ENCODE results near the gene CDC42BPA.

The CDC42BPA gene

DNA sequence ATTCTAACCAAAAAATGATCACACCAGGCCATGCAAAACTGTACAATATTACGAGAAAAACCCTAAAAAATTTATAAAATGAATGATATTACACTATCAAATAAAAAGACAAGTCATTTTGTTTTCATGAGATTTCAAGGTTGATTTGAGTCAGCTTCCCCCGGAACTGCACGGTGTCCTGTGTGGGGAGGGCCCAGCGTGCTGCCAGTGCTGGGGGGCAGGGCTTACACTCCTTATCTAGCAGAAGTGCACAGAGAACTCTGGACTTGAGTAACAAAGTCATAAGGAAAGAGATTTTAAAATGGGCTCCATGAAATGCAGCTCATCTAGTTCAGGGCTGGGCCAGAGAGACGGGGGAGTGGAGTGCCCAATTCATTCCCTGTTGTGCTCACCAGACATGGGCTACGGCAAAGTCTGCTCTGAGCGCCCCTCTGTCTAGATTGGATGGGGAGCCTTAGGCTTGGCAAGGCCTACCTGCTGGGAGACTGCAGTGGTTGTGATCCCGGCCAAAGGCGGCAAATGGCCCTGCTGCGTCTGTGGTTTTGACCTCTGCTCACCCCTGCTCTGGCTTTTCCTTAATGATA lies 328.1 kb downstream of the CDC42BPA start:
- no peak for DNase-seq

- no peak for DNase-seq
Observed at GRCh38 chr1:226989085-226989920, 329.0 kb downstream of the CDC42BPA start.

GRCh38 chr1:226988334-226988666 lies 330.0 kb downstream of the CDC42BPA start:
- DNase-seq = no peak

DNA sequence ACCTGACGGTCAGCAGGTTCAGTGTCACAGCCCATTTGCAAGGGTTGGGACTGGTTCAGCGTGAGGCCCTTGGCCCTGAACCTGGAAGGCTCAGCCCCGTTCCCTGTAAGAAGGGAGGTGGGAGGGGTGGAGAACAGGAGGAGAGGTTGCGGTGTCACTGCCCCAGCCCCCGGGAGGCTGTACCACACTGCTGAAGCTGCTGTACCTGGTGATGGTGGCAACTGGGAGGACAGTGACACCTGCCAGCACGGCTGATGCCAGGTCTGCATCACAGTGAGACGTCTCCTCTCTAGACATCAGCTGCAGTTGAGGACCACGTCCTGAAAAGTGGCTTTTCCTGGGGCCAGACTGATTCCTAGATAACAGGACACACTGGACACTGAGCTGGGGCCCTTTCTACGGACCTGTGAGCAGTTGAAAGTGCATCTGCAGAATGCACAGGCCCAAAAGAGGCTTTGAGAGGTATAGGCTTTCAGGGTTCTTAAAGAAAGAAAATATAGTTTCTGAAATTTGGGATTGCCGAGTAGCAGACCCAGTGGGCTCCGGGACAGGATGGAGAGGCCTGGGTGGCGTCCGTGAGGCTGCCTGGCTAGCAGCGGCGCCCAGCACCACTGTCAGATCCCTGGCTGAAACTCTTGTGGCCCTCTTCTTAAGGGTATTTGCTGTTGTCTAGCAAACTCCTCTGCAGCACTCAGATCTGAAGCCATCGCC lies 330.5 kb downstream of the CDC42BPA start:
- DNase-seq = no peak

GRCh38 chr1:226987179-226987536 lies 331.1 kb downstream of the CDC42BPA start:
- DNase-seq = no peak

- no peak for DNase-seq
Observed at GRCh38 chr1:226986496-226987178, 331.7 kb downstream of the CDC42BPA start.

GRCh38 chr1:226985839-226986463 lies 332.3 kb downstream of the CDC42BPA start:
- no peak for DNase-seq

GRCh38 chr1:226985239-226985838 lies 333.0 kb downstream of the CDC42BPA start:
- DNase-seq = no peak

DNA sequence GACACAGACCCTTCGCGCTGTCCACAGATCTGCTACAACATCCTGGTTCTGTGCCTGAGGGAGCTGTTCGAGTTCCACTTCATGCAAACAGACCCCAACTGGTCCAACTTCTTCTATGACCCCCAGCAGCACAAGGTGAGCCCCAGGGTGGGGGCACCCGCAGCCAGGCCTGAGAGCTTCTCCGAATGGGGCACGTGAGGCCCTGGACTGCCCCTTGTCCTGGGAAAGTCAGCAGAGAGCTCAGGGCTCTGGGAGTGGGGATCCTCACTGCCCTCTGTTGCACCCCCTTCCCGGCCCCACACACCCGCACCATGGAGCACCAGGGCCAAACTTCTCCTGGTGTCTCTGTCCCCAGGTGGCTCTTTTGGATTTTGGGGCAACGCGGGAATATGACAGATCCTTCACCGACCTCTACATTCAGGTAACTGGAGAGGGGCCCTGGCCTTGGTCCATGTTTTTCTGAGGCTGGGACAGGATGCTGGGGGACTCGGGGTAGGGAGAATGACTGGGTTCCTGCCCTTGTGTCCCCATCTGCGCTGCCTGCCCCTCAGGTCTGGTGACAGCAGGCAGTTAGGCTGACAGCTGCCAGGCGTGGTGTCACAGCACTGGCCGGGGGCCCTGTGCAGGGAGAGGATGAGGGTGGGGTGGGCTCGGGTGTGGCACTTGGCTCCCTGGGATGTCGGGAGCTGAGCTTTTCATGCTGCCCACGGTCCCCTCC lies 333.6 kb downstream of the CDC42BPA start:
- DNase-seq = no peak

- no peak for DNase-seq
Observed at GRCh38 chr1:226983992-226984364, 334.3 kb downstream of the CDC42BPA start.

GRCh38 chr1:226983247-226983991 lies 334.9 kb downstream of the CDC42BPA start:
- DNase-seq = no peak

DNA sequence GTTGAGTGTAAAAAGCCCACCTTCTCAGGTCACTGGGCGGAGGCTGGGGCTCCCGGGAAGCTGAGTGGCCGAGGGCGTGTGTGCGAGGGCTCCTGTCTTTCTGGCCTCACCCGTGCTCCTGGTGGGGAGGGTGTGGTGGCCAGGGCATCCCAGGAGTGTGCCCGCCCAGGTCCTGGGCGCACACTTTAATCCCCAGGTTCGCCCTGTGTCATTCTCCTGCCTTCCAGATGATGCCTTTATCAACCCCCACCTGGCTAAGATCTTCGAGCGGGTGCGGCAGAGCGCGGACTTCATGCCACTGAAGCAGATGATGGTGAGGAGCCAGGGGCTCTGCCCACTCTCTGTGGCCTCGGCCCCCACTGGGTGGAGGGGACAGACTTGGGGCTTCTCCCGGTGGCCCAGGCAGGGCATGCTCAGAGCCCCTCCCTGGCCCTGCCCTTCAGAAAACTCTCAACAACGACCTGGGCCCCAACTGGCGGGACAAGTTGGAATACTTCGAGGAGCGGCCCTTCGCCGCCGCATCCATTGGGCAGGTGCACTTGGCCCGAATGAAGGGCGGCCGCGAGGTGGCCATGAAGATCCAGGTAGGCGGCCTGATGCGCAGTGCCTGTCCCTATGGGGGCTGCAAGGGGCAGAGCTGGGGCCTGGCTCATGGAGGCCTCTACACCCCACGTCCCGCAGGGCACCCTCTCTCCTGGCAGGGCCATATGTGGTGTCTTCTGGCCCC lies 335.7 kb downstream of the CDC42BPA start:
- DNase-seq = no peak

DNA sequence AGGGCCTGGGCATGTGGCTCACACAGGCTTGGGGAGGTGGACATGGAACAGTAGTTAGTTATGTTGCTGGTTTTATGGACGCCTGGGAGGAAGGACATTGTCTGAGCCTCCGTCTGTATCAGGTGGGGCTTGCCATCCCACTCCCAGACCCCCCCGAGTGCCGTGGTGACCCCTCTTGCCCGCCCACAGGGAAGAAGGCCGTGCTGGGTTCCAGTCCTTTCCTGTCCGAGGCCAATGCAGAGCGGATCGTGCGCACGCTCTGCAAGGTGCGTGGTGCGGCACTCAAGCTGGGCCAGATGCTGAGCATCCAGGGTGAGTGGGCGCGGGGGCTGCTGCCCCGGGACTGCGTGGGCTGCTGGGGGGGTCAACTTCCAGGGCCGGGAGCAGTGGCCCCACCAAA lies 336.5 kb downstream of the CDC42BPA start:
- no peak for DNase-seq

- no peak for DNase-seq
Observed at GRCh38 chr1:226981386-226981817, 336.9 kb downstream of the CDC42BPA start.

GRCh38 chr1:226980565-226981385 lies 337.5 kb downstream of the CDC42BPA start:
- DNase-seq = no peak

DNA sequence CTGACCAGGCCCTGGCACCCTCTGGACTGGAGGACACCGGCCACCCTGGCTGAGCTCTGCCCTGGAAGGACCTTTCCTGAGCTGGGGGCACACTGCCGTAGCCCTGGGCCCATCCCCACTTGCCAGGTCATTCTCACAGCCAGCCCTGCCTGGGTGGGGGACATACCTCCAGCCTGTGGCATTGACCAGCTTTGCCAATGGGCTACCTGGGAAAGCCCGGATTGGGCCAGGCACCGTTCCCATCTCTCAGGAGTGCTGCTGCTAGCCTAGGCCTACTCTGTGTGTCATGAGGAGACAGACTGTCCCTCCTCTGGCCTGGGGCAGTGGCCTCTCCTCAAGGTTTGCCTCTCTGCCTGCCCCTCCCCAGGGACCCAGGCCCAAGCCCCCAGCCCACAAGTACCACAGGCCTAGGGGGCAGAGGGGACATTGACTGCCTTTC lies 338.2 kb downstream of the CDC42BPA start:
- DNase-seq = no peak

DNA sequence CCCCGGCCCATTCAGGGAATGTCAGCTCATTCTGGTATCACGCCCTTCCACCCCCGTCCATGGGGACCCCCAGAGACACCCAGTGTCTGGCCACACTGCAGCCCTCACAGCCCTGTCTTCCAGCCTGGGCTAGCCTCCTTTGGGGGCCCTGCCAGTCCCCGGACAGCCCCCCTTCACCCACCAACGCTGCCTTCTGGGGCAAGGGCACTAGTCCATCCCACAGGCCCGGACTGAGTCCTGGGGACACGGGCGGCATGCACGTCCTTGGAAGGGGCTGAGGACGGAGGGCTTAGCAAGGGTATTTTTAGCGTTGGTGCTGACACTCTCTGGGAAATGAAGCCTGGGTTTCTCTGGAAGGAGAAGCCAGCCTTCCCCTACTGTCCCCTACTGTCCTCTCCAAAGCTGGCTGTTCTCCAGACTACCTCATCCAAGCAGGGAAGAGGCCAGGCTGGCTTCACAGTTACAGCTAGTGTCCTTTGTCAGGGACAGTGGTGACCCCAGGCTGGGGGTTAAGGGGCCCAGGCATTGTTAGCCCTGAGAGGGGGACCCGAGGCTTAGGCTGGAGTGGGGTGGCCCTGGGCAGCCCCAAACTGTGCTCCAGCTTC lies 338.7 kb downstream of the CDC42BPA start:
- DNase-seq = no peak

DNA sequence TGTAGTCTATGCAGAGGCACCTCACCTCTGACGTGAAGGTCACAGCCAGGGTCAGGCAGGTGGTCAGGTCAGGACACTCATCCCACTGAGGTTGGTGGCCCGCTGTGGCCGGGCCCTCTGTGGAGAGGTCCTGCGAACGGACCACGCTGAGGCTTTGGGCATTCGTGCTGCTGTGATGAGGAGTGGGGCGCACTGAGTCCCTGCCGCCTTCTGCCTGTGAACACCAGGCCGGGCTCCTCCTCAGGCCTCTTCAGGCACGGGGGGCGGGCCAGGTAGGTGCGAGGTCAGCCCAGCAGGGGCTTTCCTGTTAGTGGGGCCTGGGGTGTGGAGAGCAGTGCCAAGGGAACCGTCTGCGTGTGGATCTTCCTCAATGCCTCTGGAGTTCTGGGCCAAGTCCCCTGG lies 339.2 kb downstream of the CDC42BPA start:
- DNase-seq = no peak
